ENCODE results near the gene C22orf15. TPM values are rescaled to one million over a fixed set of nuclear protein-coding genes. Genes with fewer than 3 reads are reported as not detected.

The C22orf15 gene
- total RNA-seq, 1 donor from 2014 or later = not detected

Other genes starting within 250 kb of the C22orf15 start
- gene IGLL1, start 182.7 kb upstream of the C22orf15 start, total RNA-seq = not detected
- 0.39 TPM for gene DRICH1, start 130.7 kb upstream of the C22orf15 start, total RNA-seq
- 1.5 TPM for gene RGL4, start 72.0 kb upstream of the C22orf15 start, total RNA-seq
- gene ZNF70, start 11.9 kb upstream of the C22orf15 start, total RNA-seq = 7.8 TPM
- gene VPREB3, start 8.6 kb upstream of the C22orf15 start, total RNA-seq = not detected
- 357 TPM for gene CHCHD10, start 5.0 kb downstream of the C22orf15 start, total RNA-seq
- 5.7 TPM for gene MMP11, start 9.9 kb downstream of the C22orf15 start, total RNA-seq
- 70.7 TPM for gene SMARCB1, start 24.0 kb downstream of the C22orf15 start, total RNA-seq
- 1.4 TPM for gene DERL3, start 76.0 kb downstream of the C22orf15 start, total RNA-seq
- 8.4 TPM for gene SLC2A11, start 94.9 kb downstream of the C22orf15 start, total RNA-seq
- gene MIF, start 131.4 kb downstream of the C22orf15 start, total RNA-seq = 319 TPM
- gene GSTT2B, start 198.2 kb downstream of the C22orf15 start, total RNA-seq = 3.8 TPM
- 1.2 TPM for gene DDTL, start 203.9 kb downstream of the C22orf15 start, total RNA-seq
- 116 TPM for gene DDT, start 211.5 kb downstream of the C22orf15 start, total RNA-seq
- gene GSTT2, start 217.1 kb downstream of the C22orf15 start, total RNA-seq = not detected
- gene GSTT4, start 242.5 kb downstream of the C22orf15 start, total RNA-seq = not detected
- 41.7 TPM for gene CABIN1, start 248.3 kb downstream of the C22orf15 start, total RNA-seq

Data from mesenteric fat pad (tissue), 1 donor.